ENCODE measurements around the gene IRF2BP1. TPM values are rescaled to one million over a fixed set of nuclear protein-coding genes. Genes with fewer than 3 reads are reported as not detected.

Gene IRF2BP1
- total RNA-seq, 2 experiments from 2014 or later = 14.2 to 14.7 TPM

- peaks cover 12% of the 10 kb centered on the region for H3K36me3 Mint-ChIP-seq
- H3K4me1 Mint-ChIP-seq (ENCODE audit: low read depth) = peaks cover 19% of the 10 kb centered on the region
- peak within 1 kb of the TSS; percentile 94 for H3K4me3 Mint-ChIP-seq
- POLR2A ChIA-PET = interaction anchor here (0.6 to 2.8 kb wide), 9 partner anchors 12 to 153 kb away, joined by 3 to 16 read pairs (median 3); partner anchors contain the start of genes DMWD, IRF2BP1 and MYPOP
- no peaks in the 10 kb centered on the region for H3K9me3 Mint-ChIP-seq
- CTCF ChIA-PET = interaction anchor here (0.5 to 4.0 kb wide), 19 partner anchors 10 to 425 kb away, joined by 3 to 106 read pairs (median 4); partner anchors contain the start of genes CCDC61, FBXO46, IRF2BP1 and MYPOP
- H3K27ac Mint-ChIP-seq = peak within 1 kb of the TSS; percentile 93
- peaks cover 20% of the 10 kb centered on the region for H3K27me3 Mint-ChIP-seq
- peak; percentile 79 for DNase-seq
- intact Hi-C loops (cut with micrococcal nuclease) = loop anchor here (1.0 to 10.0 kb wide), 11 partner anchors 12 to 367 kb away; partner anchors contain the start of genes CCDC61, DMWD, IRF2BP1 and MYPOP
Measured at GRCh38 chr19:45863840-45864628, 21.9 kb downstream of the IRF2BP1 start, which contains the start of gene FOXA3. Gene FOXA3, plus strand, starts transcription at chr19:45864326. Its CDS starts 131 bp downstream, at chr19:45864457.

- Mint-ChIP-seq H3K27me3 (peaks cover 20% of the 10 kb centered on the region), H3K4me3 (peak overlapping the region; percentile 94), H3K9me3 (no peaks in the 10 kb centered on the region), H3K27ac (peak overlapping the region; percentile 93), H3K4me1 (ENCODE audit: low read depth) (peaks cover 19% of the 10 kb centered on the region), H3K36me3 (peaks cover 12% of the 10 kb centered on the region)
- ChIA-PET CTCF (interaction anchor here (0.8 to 4.0 kb wide), 21 partner anchors 10 to 424 kb away, joined by 3 to 106 read pairs (median 4); partner anchors contain the start of genes CCDC61, FBXO46, IRF2BP1 and MYPOP), POLR2A (interaction anchor here (0.6 to 2.8 kb wide), 9 partner anchors 13 to 153 kb away, joined by 3 to 16 read pairs (median 3); partner anchors contain the start of genes DMWD, IRF2BP1 and MYPOP)
- intact Hi-C loops (cut with micrococcal nuclease) = loop anchor here (1.0 to 10.0 kb wide), 11 partner anchors 13 to 366 kb away; partner anchors contain the start of genes CCDC61, DMWD, IRF2BP1 and MYPOP
- peak; percentile 12 for DNase-seq
Measured at GRCh38 chr19:45863335-45863839, 22.6 kb downstream of the IRF2BP1 start.

GRCh38 chr19:45862564-45863334 is 23.2 kb downstream of the IRF2BP1 start, which contains the start of gene SYMPK:
Gene SYMPK, minus strand, starts transcription at chr19:45863147. Its CDS starts 8,652 bp downstream, at chr19:45854495.
- Mint-ChIP-seq H3K36me3 (peaks cover 16% of the 10 kb centered on the region), H3K27ac (peak within 1 kb of the TSS; percentile 93), H3K9me3 (no peaks in the 10 kb centered on the region), H3K4me1 (ENCODE audit: low read depth) (peaks cover 23% of the 10 kb centered on the region), H3K4me3 (peak within 1 kb of the TSS; percentile 94), H3K27me3 (peaks cover 20% of the 10 kb centered on the region)
- intact Hi-C loops (cut with micrococcal nuclease) = loop anchor here (1.0 to 10.0 kb wide), 11 partner anchors 14 to 365 kb away; partner anchors contain the start of genes CCDC61, DMWD, IRF2BP1 and MYPOP
- CTCF ChIA-PET = interaction anchor here (0.8 to 4.0 kb wide), 18 partner anchors 9 to 424 kb away, joined by 3 to 106 read pairs (median 4); partner anchors contain the start of genes CCDC61, FBXO46, IRF2BP1 and MYPOP
- POLR2A ChIA-PET = interaction anchor here (0.6 to 2.8 kb wide), 9 partner anchors 13 to 154 kb away, joined by 3 to 16 read pairs (median 3); partner anchors contain the start of genes DMWD, IRF2BP1 and MYPOP
- DNase-seq = peak; percentile 99

- no peak for DNase-seq
- H3K9me3 Mint-ChIP-seq = no peaks in the 10 kb centered on the region
- peak overlapping the region; percentile 94 for H3K4me3 Mint-ChIP-seq
- H3K36me3 Mint-ChIP-seq = peaks cover 16% of the 10 kb centered on the region
- ChIA-PET POLR2A (interaction anchor here (2.8 kb wide), 1 partner anchor 41 kb away, joined by 10 read pairs; the partner anchor contains the start of gene MYPOP), CTCF (interaction anchor here (1.1 to 4.0 kb wide), 3 partner anchors 22 to 147 kb away, joined by 3 to 106 read pairs (median 3); partner anchors contain the start of gene IRF2BP1)
- intact Hi-C loops (cut with micrococcal nuclease) = loop anchor here (2.0 to 10.0 kb wide), 6 partner anchors 45 to 365 kb away; partner anchors contain the start of genes DMWD, OPA3, PPM1N and RSPH6A
- H3K27ac Mint-ChIP-seq = peak overlapping the region; percentile 93
- peaks cover 20% of the 10 kb centered on the region for H3K27me3 Mint-ChIP-seq
- peaks cover 23% of the 10 kb centered on the region for H3K4me1 Mint-ChIP-seq (ENCODE audit: low read depth)
Measured at GRCh38 chr19:45862271-45862563, 23.7 kb downstream of the IRF2BP1 start.

- no peak overlapping the region for H3K4me3 Mint-ChIP-seq
- no peak overlapping the region for H3K27ac Mint-ChIP-seq
- ChIA-PET POLR2A (no interaction called here), CTCF (interaction anchor here (0.7 to 2.4 kb wide), 3 partner anchors 44 to 553 kb away, joined by 4 to 8 read pairs (median 5); partner anchors contain the start of gene CCDC8)
- H3K4me1 Mint-ChIP-seq (ENCODE audit: low read depth) = peaks cover 23% of the 10 kb centered on the region
- intact Hi-C loops (cut with micrococcal nuclease) = loop anchor here (5.0 to 10.0 kb wide), 3 partner anchors 43 to 363 kb away; partner anchors contain the start of genes OPA3, PPM1N, RSPH6A and RTN2
- H3K9me3 Mint-ChIP-seq = no peaks in the 10 kb centered on the region
- peaks cover 17% of the 10 kb centered on the region for H3K27me3 Mint-ChIP-seq
- peaks cover 16% of the 10 kb centered on the region for H3K36me3 Mint-ChIP-seq
- no peak for DNase-seq
Measured at GRCh38 chr19:45860359-45861259, 25.3 kb downstream of the IRF2BP1 start.

- CTCF ChIA-PET = interaction anchor here (0.7 to 1.3 kb wide), 3 partner anchors 9 to 37 kb away, joined by 3 read pairs; partner anchors contain the start of gene SYMPK
- intact Hi-C loops (cut with micrococcal nuclease) = no loop called here
- POLR2A ChIA-PET = no interaction called here
- H3K4me1 Mint-ChIP-seq (ENCODE audit: low read depth) = peaks cover 4% of the 10 kb centered on the region
- H3K27ac Mint-ChIP-seq = no peak overlapping the region
- H3K27me3 Mint-ChIP-seq = no peaks in the 10 kb centered on the region
- no peak for DNase-seq
- no peaks in the 10 kb centered on the region for H3K9me3 Mint-ChIP-seq
- H3K4me3 Mint-ChIP-seq = no peak overlapping the region
- H3K36me3 Mint-ChIP-seq = peaks cover 21% of the 10 kb centered on the region
Measured at GRCh38 chr19:45854167-45854778, 31.7 kb downstream of the IRF2BP1 start.

GRCh38 chr19:45852983-45853382 is 33.0 kb downstream of the IRF2BP1 start:
- Mint-ChIP-seq H3K36me3 (peaks cover 25% of the 10 kb centered on the region), H3K27ac (no peak overlapping the region), H3K27me3 (no peaks in the 10 kb centered on the region), H3K9me3 (no peaks in the 10 kb centered on the region), H3K4me1 (ENCODE audit: low read depth) (peaks cover under 1% of the 10 kb centered on the region), H3K4me3 (no peak overlapping the region)
- CTCF ChIA-PET = interaction anchor here (1.0 to 1.3 kb wide), 2 partner anchors 36 to 84 kb away, joined by 3 read pairs; partner anchors contain the start of gene SIX5
- intact Hi-C loops (cut with micrococcal nuclease) = no loop called here
- POLR2A ChIA-PET = no interaction called here
- DNase-seq = no peak

GRCh38 chr19:45852145-45852750 is 33.7 kb downstream of the IRF2BP1 start:
- Mint-ChIP-seq H3K4me3 (no peak overlapping the region), H3K36me3 (peaks cover 31% of the 10 kb centered on the region), H3K4me1 (ENCODE audit: low read depth) (no peaks in the 10 kb centered on the region), H3K27me3 (no peaks in the 10 kb centered on the region), H3K9me3 (no peaks in the 10 kb centered on the region), H3K27ac (no peak overlapping the region)
- intact Hi-C loops (cut with micrococcal nuclease) = no loop called here
- DNase-seq = no peak
- POLR2A ChIA-PET = no interaction called here
- CTCF ChIA-PET = no interaction called here

- Mint-ChIP-seq H3K27me3 (no peaks in the 10 kb centered on the region), H3K4me1 (ENCODE audit: low read depth) (no peaks in the 10 kb centered on the region), H3K27ac (no peak overlapping the region), H3K9me3 (no peaks in the 10 kb centered on the region), H3K4me3 (no peak overlapping the region), H3K36me3 (peaks cover 43% of the 10 kb centered on the region)
- intact Hi-C loops (cut with micrococcal nuclease) = no loop called here
- no peak for DNase-seq
- ChIA-PET CTCF (interaction anchor here (1.2 to 3.8 kb wide), 2 partner anchors 32 to 34 kb away, joined by 4 to 17 read pairs; no protein-coding TSS in a partner anchor), POLR2A (no interaction called here)
Measured at GRCh38 chr19:45848922-45849321, 37.0 kb downstream of the IRF2BP1 start.

- intact Hi-C loops (cut with micrococcal nuclease) = no loop called here
- H3K27ac Mint-ChIP-seq = no peak overlapping the region
- H3K36me3 Mint-ChIP-seq = peaks cover 53% of the 10 kb centered on the region
- POLR2A ChIA-PET = no interaction called here
- CTCF ChIA-PET = no interaction called here
- H3K27me3 Mint-ChIP-seq = no peaks in the 10 kb centered on the region
- DNase-seq = no peak
- no peaks in the 10 kb centered on the region for H3K9me3 Mint-ChIP-seq
- no peak overlapping the region for H3K4me3 Mint-ChIP-seq
- H3K4me1 Mint-ChIP-seq (ENCODE audit: low read depth) = no peaks in the 10 kb centered on the region
Measured at GRCh38 chr19:45847663-45848062, 38.3 kb downstream of the IRF2BP1 start.

Measured in activated CD4-positive, alpha-beta memory T cell treated with anti-CD3 and anti-CD28 coated beads for 36 hours (primary cell).